CD4-positive, alpha-beta T cell treated with Interferon gamma for 1 hour (primary cell): Measurements from ENCODE around the gene NEUROG3.

ENCODE experiments used
- DNase-seq: peaks from one replicate; pipeline ENCODE4 v3.0.0-alpha.2; 2020

NEUROG3 gene, protein sequence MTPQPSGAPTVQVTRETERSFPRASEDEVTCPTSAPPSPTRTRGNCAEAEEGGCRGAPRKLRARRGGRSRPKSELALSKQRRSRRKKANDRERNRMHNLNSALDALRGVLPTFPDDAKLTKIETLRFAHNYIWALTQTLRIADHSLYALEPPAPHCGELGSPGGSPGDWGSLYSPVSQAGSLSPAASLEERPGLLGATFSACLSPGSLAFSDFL

DNA sequence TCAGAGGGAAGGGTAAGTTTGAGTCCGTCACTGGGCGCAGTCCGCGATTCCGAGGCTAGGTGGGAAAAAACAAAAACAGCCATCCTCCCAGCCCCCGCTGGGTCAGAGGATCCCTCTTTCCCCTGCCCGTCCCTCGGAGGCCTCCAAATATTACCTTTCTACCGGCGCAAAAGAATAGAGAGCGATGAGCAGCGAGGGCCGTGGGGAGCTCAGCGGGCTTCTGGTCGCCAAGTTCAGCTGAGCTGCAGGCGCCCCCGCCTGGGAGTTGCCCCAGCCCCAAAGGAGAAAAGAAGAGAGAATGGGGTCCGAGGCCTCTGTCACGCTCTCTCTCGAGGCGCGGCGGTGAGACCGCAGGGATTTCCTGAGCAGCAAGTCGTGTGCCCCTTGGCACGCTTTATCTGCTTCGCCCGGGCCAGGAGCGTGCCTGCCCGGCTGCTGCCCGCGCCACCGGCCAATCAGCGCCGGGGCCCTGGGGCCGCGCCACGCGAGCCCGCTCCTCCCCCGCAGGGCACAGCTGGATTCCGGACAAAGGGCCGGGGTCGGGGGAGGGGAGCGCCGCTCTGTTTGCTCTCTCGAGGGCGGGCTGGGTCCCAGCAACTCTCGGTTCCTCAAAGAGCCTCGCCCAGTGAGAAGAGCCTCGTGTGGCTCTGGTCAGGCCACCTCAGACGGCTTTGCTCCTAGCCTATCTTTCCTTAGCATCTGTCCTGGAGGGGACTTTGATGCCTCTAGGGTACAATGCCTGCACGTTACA lies at the start of gene NEUROG3:
Gene NEUROG3 (minus strand): TSS at position 367 of the 751 bp plus-strand sequence. CDS start 379 bp downstream, outside the sequence.
- no peak for DNase-seq

DNA sequence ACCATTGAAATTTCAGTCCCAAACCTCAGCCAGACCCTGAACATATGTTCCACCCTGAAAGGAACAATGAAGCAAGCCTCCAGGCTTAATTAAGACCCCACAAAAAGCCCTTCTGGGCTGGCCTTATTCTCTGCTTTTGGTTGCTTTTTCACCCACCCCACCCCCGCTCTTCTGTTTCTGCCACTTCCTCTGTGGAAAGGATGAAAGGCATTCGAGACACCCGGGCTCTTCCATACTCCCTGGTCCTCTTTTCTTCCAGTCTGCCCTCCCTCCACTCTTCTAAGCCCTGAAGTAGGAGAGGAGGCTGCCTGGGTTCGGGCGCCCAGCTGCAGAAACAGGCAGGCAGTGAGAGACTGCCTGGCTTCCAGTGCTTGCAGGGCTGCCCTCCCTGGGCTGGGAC lies 47.4 kb upstream of the NEUROG3 start:
- DNase-seq, result no peak

DNA sequence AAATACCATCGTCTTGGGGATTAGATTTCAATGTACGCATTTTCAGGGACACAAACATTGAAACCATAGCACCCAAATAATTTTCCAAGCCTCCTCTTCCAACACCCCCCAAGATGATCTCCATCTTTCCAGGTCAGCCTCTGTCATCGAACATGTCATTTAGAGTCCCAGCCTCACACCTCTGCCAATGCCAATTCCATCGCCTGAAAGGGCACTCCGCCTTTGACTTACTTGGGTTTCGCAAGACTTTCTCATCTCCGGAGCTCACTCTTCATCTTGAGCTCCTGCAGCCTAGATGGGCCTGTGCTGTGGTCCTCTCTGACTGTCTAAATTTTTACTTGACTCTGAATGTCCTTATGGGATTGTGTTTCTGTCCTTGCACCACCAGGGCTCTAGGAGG lies 46.4 kb upstream of the NEUROG3 start:
- DNase-seq, result no peak

DNA sequence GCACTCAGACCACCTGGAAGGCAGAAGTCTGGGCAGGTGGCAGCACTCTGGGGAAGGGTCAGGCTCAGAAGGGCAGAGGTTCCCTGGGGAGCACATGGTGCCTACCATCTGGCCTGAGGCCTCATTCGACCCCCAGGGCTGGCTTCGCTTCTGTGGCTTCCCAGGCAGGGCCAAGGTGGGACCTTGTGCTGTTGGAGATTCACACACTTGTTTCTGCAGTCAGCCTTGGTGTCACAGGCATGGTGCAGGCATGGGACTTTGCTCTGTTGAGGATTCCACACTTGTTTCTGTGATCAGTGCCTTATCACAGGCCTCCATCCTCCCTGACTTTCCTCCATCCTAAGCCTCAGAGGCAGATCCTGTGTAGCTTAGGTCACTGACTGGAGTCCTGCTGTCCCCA lies 45.5 kb upstream of the NEUROG3 start:
- DNase-seq, result no peak

DNA sequence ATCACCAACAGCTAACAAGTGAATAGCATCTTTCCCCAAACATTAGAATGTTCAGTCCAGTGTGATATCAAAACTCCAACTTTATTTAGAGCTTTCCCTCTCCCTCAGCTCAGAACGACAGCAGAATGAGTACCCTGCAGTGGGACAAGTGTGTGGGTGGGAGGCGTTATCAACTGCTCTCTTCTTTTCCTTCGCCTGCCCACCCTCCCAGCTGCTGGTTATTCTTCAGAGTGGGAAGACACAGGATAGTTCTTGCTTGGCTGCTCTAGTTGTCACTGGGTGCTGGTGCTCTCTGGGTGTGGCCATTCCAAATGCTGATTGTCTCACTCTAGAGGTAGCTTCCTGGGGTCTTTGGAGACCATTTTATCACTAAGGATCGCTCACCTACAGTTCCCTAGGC lies 43.1 kb upstream of the NEUROG3 start:
- DNase-seq, result no peak

DNA sequence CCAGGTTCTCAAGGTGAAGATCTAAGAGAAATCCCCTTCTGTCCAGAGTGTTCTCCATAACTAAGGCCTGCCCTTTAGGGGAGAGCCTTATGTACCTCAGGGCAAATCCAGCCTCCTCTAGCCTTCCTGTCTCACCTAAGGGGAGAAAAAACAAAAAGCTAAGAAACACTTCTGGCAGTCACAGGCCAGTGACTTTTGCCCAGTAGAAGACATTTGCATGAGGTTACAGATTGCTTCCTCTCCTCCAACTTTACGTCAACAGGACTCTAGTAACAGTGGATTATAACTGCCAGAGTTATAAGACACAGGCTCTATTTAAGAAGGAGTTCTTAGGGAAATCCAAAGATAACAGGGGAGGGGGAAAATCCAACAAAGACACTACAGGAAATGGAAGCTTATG lies 40.9 kb upstream of the NEUROG3 start:
- no peak for DNase-seq

DNA sequence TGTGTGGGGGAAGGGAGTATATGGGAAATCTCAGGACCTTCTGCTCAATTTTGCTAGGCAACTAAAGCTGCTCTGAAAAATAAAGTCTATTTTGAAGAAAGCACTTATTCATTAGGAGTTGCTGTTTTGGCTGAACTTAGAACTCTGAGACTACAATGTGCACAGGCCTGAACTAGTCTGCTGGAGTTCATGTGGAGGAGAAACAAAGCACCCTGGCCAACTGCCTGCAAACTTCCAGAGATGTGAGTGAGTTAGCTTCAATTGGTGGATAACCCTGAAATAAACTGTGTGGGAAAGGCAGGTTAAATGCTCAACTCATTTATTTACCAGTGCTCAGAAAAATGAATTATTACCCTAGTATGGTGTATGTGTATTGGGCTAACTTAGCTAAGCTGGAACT lies 39.5 kb upstream of the NEUROG3 start:
- DNase-seq, result no peak

DNA sequence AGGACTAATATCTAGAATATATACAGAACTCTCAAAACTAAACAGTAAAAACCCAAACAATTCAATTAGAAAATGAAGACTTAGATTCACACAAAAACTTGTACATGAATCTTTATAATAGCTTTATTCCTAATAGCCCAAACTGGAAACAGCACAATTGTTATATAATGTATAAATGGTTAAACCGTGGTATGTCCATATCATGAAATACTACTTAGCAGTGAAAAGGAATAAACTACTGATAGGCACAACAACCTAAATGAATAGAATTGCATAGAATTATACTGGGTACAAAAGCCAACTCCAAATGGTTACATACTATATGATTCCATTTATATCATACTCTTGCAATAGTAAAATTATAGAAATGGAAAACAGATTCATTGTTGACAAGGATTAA lies 35.9 kb upstream of the NEUROG3 start:
- DNase-seq, result no peak

DNA sequence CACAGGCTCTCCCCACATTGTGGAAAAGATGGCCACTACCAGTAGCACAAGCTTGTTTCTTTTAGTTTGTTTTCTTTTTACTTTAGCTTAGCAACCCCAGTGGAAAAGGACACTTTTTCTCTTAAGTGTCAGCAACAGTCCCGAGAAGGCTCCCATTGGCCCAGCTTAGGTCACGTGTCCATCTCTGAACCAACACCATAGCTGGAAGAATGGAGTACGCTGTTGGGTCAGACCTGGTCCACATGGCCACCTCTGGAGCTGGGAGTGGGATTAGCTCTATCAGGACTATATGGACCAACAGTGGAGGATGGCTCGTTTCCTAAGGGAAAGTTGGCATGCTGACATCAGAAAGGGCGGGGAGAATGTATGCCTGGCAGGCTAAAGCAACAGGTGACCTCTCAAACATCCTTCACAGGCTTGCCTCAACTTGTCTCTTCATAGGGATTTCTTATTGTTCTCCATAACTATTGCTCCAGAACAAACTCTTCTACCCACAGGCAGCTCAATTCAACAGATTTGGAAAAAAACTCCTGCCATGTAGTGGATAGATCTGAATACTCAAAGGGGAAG lies 27.6 kb upstream of the NEUROG3 start:
- no peak for DNase-seq

DNA sequence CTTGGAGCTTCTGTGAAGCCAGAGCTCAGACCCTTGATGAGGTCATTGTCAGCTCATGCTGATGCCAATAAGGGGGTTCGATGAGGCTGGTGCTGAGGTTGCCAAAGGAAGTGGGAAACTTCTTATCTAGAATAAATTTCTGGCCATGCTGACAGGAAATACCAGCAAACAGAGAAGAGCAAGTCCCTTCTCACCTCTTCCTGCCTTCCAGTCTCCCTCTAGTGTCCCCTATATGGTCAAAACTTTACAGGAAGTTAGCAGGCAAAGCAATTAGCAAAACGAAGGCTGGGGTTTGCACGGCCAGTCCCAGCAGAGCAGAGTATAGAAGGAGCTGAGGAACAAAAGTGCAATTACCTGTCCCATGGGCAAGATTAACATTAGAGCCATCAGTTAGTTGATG lies 15.1 kb upstream of the NEUROG3 start:
- no peak for DNase-seq

DNA sequence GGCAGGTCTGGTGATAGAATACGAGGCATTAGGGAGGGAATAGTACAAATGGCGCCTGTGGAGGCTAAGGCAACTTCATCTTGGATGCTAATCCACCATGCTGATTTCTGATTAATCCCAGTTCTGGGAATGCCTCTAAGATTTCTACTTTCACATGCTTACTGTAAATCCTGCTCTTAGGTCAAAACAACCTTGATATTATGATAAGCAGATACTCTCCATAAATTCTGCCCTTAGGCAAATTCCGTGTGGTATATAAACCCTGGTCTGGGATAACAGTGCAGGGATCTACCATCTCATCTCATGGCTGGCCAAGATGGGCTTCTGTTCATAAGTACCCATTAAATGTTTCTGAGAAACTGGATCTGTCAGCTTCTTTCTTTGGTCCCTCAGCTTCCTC lies 11.4 kb upstream of the NEUROG3 start:
- no peak for DNase-seq

DNA sequence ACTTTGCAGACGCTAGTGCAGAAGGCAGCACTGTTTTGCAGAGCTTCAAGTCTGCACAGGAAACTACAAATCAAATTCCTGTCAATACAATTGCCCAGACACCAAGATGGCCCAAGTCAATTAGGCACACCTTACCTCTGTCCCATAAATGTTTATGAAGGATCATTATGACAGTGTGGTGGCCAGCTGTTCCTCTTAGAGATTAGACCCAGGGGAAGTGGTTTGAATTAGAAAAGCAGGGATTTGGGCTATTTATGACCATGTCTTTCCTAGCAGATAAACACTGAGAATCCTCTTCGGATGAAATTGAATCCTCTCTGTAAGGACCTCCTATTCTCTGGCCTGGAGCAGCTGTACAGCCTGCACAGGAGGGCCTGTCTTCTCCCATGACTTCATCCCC lies 9.9 kb upstream of the NEUROG3 start:
- DNase-seq, result no peak

DNA sequence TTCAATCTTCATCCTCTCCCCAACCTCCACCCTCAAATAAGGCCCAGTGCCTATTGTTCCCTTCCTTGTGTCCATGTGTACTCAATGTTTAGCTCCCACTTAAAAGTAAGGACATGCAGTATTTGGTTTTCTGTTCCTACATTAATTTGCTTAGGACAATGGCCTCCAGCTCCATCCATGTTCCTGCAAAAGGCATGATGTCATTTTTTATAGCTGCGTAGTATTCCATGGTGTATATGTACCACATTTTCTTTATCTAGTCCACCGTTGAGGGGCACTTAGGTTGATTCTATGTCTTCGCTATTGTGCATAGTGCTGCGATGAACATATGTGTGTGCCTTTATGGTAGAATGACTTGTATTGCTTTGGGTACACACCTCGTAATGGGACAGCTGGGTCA lies 7.2 kb upstream of the NEUROG3 start:
- DNase-seq, result no peak

DNA sequence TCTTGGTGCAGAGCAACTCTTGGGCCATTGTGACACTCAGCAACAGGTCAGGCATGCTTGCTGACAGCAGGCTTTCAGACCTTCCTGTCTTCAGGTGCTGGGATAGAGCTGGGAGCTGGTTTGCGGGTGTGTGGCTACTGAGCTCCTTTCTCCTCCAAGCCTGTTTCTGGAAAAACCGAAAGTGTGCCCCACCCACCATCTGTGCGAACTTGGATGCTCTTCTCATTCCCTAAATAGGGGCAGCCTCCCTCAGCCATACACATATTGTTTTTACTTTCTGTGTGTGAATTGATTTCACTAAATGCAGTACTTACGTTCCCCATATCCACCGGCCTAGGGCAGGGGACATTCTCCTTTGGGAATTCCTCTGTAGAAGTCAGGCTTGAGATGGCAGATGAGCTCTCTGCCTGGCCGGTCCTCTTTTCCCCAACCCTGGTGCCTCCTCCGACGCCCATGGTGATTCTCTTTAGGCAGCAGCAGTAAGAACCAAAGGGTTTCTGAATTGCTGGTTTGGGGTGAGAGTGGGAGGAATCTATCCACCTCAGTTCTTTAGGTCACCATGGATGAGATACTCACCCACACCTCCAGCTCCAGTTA lies 6.3 kb upstream of the NEUROG3 start:
- DNase-seq, result no peak

DNA sequence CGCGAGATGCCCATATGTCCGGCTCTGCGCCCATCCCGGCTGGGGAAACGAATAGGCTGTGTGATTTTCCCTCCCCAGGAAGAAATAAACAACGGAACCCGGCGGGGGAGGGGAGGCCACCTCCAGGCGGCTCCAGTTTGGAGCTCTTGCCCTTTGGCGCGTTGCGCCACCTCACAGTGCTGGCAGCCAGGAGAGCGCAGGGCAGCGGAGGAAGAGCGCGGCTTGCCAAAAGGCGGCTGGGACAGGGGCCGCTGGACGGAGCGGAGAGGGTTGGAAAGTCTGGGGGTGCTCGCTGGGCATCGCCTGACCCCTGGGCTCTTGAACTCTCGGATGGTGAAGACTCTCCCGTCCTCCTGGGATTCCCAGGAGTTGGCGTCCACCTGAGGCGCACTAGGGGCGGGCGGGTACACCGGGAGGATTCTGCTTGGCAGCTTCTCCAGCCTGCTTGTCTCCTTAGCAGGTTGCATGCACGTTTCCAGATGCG lies 5.3 kb upstream of the NEUROG3 start:
- no peak for DNase-seq

DNA sequence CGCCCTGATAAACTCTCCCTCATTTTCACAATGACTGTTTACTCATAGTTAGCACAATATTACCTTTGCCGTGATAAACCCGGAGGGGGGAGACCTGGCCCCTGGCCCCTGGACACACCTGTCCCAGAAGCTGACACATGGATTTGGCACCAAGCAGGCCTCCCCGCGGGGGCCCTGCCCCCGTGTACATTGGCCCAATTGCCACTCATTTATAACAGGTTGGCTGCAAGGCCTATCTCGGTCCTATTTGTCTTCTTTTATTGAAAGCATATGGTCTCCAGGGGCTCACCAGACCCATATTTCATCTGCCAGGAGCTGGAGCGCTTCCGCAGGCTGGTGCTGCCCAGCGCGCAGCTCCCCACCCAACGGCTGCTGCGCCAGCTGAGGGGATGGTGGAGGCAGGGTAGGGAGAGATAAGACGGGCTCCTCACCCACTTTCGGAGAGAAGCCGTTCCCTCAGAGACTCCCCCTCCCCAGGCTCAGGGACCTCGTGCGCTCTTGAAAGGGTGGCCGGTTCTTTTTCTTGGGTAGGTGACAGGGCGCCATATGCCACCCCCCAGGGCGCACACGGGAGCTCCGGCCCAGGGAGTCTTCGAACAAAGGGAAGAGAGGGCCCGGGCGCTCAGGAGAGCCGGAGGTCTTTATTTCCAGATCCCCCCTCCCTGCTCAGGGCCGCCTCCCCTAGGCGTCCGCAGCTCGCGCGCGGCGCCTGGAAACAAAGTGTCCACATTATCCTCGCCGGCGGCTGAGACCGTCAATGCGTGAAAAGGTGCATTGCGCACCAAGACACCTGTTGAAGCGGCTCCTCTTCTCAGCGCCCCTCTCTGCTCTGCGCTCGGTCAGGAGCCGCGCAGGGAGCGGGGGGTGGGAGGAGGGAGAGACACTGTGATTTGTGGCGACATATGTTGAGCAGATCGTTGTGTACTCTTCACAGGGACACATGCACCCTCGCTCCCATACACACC lies 4.3 kb upstream of the NEUROG3 start:
- DNase-seq, result no peak

DNA sequence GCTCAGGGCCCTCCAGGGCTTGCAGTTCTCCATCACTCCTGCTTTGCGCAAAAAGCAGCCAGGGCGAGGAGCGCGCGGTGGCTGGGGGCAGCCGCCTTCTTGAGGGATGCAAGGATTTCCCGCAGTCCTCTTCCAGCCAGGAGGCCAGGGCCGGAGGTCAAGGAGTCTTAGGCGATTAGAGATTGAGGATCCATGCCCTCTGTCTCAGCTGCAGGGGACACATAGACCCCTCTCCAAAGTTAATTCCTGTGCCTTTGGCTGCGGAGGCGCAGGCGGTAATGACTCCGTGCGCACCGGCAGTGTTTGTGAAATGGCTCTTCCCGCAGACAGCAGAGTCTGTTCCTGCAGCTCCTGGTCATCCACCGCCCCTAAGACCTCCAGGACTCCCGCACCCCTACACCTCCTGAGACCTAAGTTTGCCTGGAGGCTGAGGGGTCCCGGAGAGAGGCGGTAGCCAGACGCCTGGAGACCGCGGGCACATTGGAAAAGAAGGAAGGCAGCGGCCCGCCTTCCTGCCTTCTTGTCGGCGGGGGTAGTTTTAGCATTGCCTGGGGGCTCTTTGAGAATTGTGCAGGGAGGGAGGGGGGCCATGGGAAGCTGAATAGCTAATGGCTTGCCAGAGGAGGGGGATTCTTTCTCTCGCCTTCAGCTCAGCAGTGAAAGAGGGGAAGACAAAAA lies 3.3 kb upstream of the NEUROG3 start:
- no peak for DNase-seq

DNA sequence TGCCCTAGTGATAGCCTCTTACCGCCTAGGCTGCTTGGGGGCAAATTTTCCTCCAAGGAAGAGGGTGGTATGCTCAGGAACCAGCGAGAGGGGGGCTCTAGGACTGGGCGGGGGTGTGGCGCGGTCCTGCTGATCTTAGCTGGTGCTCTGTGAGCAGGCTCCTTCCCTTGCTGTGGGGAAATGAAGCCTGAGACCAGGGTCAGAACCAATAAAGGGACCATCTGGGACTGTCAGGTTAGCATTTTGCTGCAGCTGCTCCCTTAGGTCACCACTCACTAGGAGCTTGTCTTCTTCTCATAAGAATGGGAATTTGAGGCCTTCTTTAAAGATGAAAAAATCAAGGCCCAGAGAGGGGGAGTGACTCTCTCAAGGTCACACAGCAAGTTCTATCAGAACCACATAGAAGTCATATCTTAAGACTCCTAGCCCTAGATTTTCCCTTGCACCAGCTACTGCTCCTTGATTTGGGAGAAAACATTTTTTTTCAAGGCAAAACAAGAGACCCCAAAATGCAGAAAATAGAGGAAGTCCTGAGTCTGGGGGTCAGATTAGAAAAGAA lies 2.0 kb upstream of the NEUROG3 start:
- DNase-seq, result no peak

DNA sequence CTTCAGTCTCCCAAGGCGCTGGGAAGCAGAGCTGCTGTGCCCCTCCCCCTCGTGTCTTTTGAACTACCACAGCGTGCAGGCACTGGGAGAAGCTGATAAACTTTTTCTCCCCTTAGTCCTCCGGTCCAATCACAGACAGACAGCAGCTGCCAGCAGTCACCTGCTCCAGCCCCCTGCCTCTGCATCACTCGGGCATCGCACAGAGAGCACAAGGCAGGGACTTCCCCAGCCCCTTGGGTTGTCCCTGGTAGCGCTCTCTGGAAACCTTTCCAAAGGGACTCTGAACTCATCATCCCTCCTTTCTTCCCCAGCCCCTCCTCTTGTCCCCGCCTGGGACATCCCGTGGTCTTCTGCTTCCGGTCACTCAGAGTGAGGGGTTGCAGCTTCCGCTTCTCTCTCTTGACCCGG lies 1.4 kb upstream of the NEUROG3 start:
- DNase-seq, result no peak

DNA sequence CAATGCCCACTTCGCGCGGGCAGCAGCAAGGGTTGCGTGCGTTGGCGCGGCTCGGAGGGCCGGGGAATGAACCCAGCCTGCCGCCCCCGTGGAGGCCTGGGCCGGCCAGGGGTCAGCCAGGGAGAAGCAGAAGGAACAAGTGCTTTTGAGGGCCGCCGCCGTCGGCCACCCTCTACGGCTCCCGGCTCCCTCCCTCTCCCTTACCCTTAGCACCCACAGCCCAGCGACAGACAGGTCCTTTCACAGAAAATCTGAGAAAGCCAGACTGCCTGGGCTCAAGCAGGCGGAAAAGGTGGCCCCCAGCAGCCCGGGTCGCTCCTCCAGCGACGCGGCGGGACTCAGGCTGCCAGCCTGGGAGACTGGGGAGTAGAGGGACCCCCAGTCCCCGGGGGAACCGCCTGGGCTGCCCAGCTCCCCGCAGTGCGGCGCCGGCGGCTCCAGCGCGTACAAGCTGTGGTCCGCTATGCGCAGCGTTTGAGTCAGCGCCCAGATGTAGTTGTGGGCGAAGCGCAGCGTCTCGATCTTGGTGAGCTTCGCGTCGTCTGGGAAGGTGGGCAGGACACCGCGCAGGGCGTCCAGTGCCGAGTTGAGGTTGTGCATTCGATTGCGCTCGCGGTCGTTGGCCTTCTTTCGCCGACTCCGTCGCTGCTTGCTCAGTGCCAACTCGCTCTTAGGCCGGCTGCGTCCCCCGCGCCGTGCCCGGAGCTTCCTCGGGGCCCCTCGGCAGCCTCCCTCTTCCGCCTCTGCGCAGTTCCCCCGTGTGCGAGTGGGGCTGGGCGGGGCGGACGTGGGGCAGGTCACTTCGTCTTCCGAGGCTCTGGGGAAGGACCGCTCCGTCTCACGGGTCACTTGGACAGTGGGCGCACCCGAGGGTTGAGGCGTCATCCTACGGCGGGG lies 815 bp downstream of the NEUROG3 start:
- no peak for DNase-seq
